ENCODE data around the gene RGL2.
"Not testable (repeated sequence)": the region's sequence is repeated elsewhere in the genome, so short reads cannot be mapped to it uniquely, and the experiment has no call there.

The RGL2 gene

GRCh38 chr6:33288921-33289783, 9.6 kb downstream of the RGL2 start, which contains the start of the genes PFDN6 and WDR46:
PFDN6 (plus strand) TSS chr6:33289601; CDS start chr6:33289857, 256 bp downstream.
WDR46 (minus strand) TSS chr6:33289239; CDS start chr6:33289170, 69 bp downstream.
- Histone ChIP-seq H3K4me3 (ENCODE audit: low read length) (peak within 1 kb of the TSS; percentile 94), H3K27ac (ENCODE audit: low read length) (peak within 1 kb of the TSS; percentile 11), H3K9me3 (ENCODE audit: insufficient read depth, low read depth, low read length) (no peaks in the 10 kb centered on the region), H3K4me1 (ENCODE audit: insufficient read depth, low read length) (peaks cover 8% of the 10 kb centered on the region; the same call in 1 of the 2 replicates), H3K36me3 (ENCODE audit: insufficient read depth, low read depth, low read length) (peaks cover 67% of the 10 kb centered on the region), H3K9ac (ENCODE audit: low read depth, low read length) (peak within 1 kb of the TSS; percentile 89), H3K27me3 (ENCODE audit: insufficient read depth, low read length) (no peaks in the 10 kb centered on the region)

- Histone ChIP-seq H3K4me1 (ENCODE audit: insufficient read depth, low read length) (peaks cover 8% of the 10 kb centered on the region; the same call in 1 of the 2 replicates), H3K27ac (ENCODE audit: low read length) (no peak overlapping the region), H3K36me3 (ENCODE audit: insufficient read depth, low read depth, low read length) (peaks cover 70% of the 10 kb centered on the region), H3K27me3 (ENCODE audit: insufficient read depth, low read length) (no peaks in the 10 kb centered on the region), H3K4me3 (ENCODE audit: low read length) (peak overlapping the region; percentile 94), H3K9ac (ENCODE audit: low read depth, low read length) (peak overlapping the region; percentile 89; the same call in 1 of the 2 replicates), H3K9me3 (ENCODE audit: insufficient read depth, low read depth, low read length) (no peaks in the 10 kb centered on the region)
These were observed 10.4 kb downstream of the RGL2 start for GRCh38 chr6:33288141-33288920.

GRCh38 chr6:33286946-33287914, 11.5 kb downstream of the RGL2 start:
- Histone ChIP-seq H3K9me3 (ENCODE audit: insufficient read depth, low read depth, low read length) (no peaks in the 10 kb centered on the region), H3K27me3 (ENCODE audit: insufficient read depth, low read length) (no peaks in the 10 kb centered on the region), H3K9ac (ENCODE audit: low read depth, low read length) (no peak overlapping the region), H3K27ac (ENCODE audit: low read length) (no peak overlapping the region), H3K4me1 (ENCODE audit: insufficient read depth, low read length) (peaks cover 8% of the 10 kb centered on the region; the same call in 1 of the 2 replicates), H3K4me3 (ENCODE audit: low read length) (no peak overlapping the region), H3K36me3 (ENCODE audit: insufficient read depth, low read depth, low read length) (peaks cover 66% of the 10 kb centered on the region)

- not testable (repeated sequence) for H3K9ac ChIP-seq (ENCODE audit: low read depth, low read length); H3K4me3 ChIP-seq (ENCODE audit: low read length); H3K27ac ChIP-seq (ENCODE audit: low read length); H3K9me3 ChIP-seq (ENCODE audit: insufficient read depth, low read depth, low read length); H3K27me3 ChIP-seq (ENCODE audit: insufficient read depth, low read length); H3K4me1 ChIP-seq (ENCODE audit: insufficient read depth, low read length)
- H3K36me3 ChIP-seq (ENCODE audit: insufficient read depth, low read depth, low read length): peaks cover 68% of the 10 kb centered on the region
These were observed 13.5 kb downstream of the RGL2 start for GRCh38 chr6:33285214-33285613.

GRCh38 chr6:33280539-33280938, 18.2 kb downstream of the RGL2 start:
- peaks cover 3% of the 10 kb centered on the region; the same call in 1 of the 2 replicates for H3K4me1 ChIP-seq (ENCODE audit: insufficient read depth, low read length)
- no peak overlapping the region for H3K4me3 ChIP-seq (ENCODE audit: low read length)
- H3K36me3 ChIP-seq (ENCODE audit: insufficient read depth, low read depth, low read length): peaks cover 79% of the 10 kb centered on the region
- H3K9me3 ChIP-seq (ENCODE audit: insufficient read depth, low read depth, low read length): no peaks in the 10 kb centered on the region
- H3K27me3 ChIP-seq (ENCODE audit: insufficient read depth, low read length): no peaks in the 10 kb centered on the region
- H3K9ac ChIP-seq (ENCODE audit: low read depth, low read length): no peak overlapping the region
- no peak overlapping the region for H3K27ac ChIP-seq (ENCODE audit: low read length)

- Histone ChIP-seq H3K36me3 (ENCODE audit: insufficient read depth, low read depth, low read length) (peaks cover 80% of the 10 kb centered on the region), H3K4me1 (ENCODE audit: insufficient read depth, low read length) (peaks cover 3% of the 10 kb centered on the region; the same call in 1 of the 2 replicates), H3K4me3 (ENCODE audit: low read length) (no peak overlapping the region), H3K9ac (ENCODE audit: low read depth, low read length) (no peak overlapping the region), H3K9me3 (ENCODE audit: insufficient read depth, low read depth, low read length) (no peaks in the 10 kb centered on the region), H3K27ac (ENCODE audit: low read length) (no peak overlapping the region), H3K27me3 (ENCODE audit: insufficient read depth, low read length) (no peaks in the 10 kb centered on the region)
These were observed 18.7 kb downstream of the RGL2 start for GRCh38 chr6:33279971-33280511.

- Histone ChIP-seq H3K9me3 (ENCODE audit: insufficient read depth, low read depth, low read length) (no peaks in the 10 kb centered on the region), H3K4me3 (ENCODE audit: low read length) (no peak overlapping the region), H3K27me3 (ENCODE audit: insufficient read depth, low read length) (no peaks in the 10 kb centered on the region), H3K36me3 (ENCODE audit: insufficient read depth, low read depth, low read length) (peaks cover 80% of the 10 kb centered on the region), H3K4me1 (ENCODE audit: insufficient read depth, low read length) (peaks cover 8% of the 10 kb centered on the region), H3K27ac (ENCODE audit: low read length) (no peak overlapping the region), H3K9ac (ENCODE audit: low read depth, low read length) (no peak overlapping the region)
These were observed 19.5 kb downstream of the RGL2 start for GRCh38 chr6:33279257-33279695.

GRCh38 chr6:33278810-33279209, 19.9 kb downstream of the RGL2 start:
- H3K4me1 ChIP-seq (ENCODE audit: insufficient read depth, low read length): peaks cover 13% of the 10 kb centered on the region
- H3K9me3 ChIP-seq (ENCODE audit: insufficient read depth, low read depth, low read length): no peaks in the 10 kb centered on the region
- peaks cover 80% of the 10 kb centered on the region for H3K36me3 ChIP-seq (ENCODE audit: insufficient read depth, low read depth, low read length)
- H3K27me3 ChIP-seq (ENCODE audit: insufficient read depth, low read length): no peaks in the 10 kb centered on the region
- no peak overlapping the region for H3K4me3 ChIP-seq (ENCODE audit: low read length)
- no peak overlapping the region for H3K27ac ChIP-seq (ENCODE audit: low read length)
- H3K9ac ChIP-seq (ENCODE audit: low read depth, low read length): no peak overlapping the region

- Histone ChIP-seq H3K27ac (ENCODE audit: low read length) (no peak overlapping the region), H3K36me3 (ENCODE audit: insufficient read depth, low read depth, low read length) (peaks cover 80% of the 10 kb centered on the region), H3K9ac (ENCODE audit: low read depth, low read length) (no peak overlapping the region; the same call in 1 of the 2 replicates), H3K9me3 (ENCODE audit: insufficient read depth, low read depth, low read length) (no peaks in the 10 kb centered on the region), H3K27me3 (ENCODE audit: insufficient read depth, low read length) (no peaks in the 10 kb centered on the region), H3K4me1 (ENCODE audit: insufficient read depth, low read length) (peaks cover 13% of the 10 kb centered on the region), H3K4me3 (ENCODE audit: low read length) (peak overlapping the region; percentile 94; the same call in 1 of the 2 replicates)
These were observed 20.4 kb downstream of the RGL2 start for GRCh38 chr6:33278392-33278741.

- Histone ChIP-seq H3K27me3 (ENCODE audit: insufficient read depth, low read length) (no peaks in the 10 kb centered on the region), H3K4me3 (ENCODE audit: low read length) (peak overlapping the region; percentile 94), H3K4me1 (ENCODE audit: insufficient read depth, low read length) (peaks cover 13% of the 10 kb centered on the region), H3K27ac (ENCODE audit: low read length) (peak overlapping the region; percentile 66), H3K9ac (ENCODE audit: low read depth, low read length) (peak overlapping the region; percentile 98), H3K36me3 (ENCODE audit: insufficient read depth, low read depth, low read length) (peaks cover 83% of the 10 kb centered on the region), H3K9me3 (ENCODE audit: insufficient read depth, low read depth, low read length) (no peaks in the 10 kb centered on the region)
These were observed 20.9 kb downstream of the RGL2 start for GRCh38 chr6:33277663-33278391.

All from iPS-20b (cell line).